HEK293 (cell line): Measurements from ENCODE around the gene GAP43.

ENCODE experiments used
- CTCF ChIA-PET: fragments of 350-600 bp; formaldehyde crosslinking; extraction: SDS; loops from one replicate; lab custom pipeline; 2021; ENCODE audit warnings: antibody characterized with exemption; lab: Yijun Ruan, JAX
- POLR2A ChIA-PET: fragments of 300-600 bp; formaldehyde crosslinking; extraction: SDS; loops from one replicate; lab custom pipeline; 2020; ENCODE audit warnings: antibody characterized with exemption, inconsistent platforms; lab: Yijun Ruan, JAX
- H3K27ac ChIP-seq: fragments of 200-500 bp; sonication (Bioruptor generic); 2 replicates; pipeline ENCODE4 v1.5.1; 2014; ENCODE audit warnings: low read depth, low read length, control low read depth, inconsistent platforms; ENCODE audit errors: extremely low read depth
- H3K36me3 ChIP-seq, 2 experiments: fragments of 200-500 bp in 1 of 2; sonication (Bioruptor generic) in 1 of 2; 1 replicate in 1 of 2; 2 replicates in 1 of 2; pipeline ENCODE4 v1.5.1; 2014 to 2017; ENCODE audit warnings: inconsistent platforms in 2 of 2, low read length in 2 of 2; ENCODE audit not compliant: control insufficient read depth in 2 of 2, insufficient read depth in 1 of 2
- H3K4me1 ChIP-seq: fragments of 200-500 bp; sonication (Bioruptor generic); 2 replicates; pipeline ENCODE4 v1.5.1; 2014; ENCODE audit warnings: mild to moderate bottlenecking, low read length, inconsistent platforms; ENCODE audit not compliant: control insufficient read depth, insufficient read depth
- H3K4me3 ChIP-seq: 2 replicates; pipeline ENCODE4 v1.5.1; 2011; ENCODE audit warnings: low read depth, mild to moderate bottlenecking, control low read depth, low read length, moderate library complexity
- H3K9me3 ChIP-seq: fragments of 200-500 bp; sonication (Bioruptor generic); 2 replicates; pipeline ENCODE4 v1.5.1; 2014; ENCODE audit warnings: low read depth, low read length, inconsistent platforms; ENCODE audit not compliant: control insufficient read depth, insufficient read depth
- IKZF3 ChIP-seq: fragments of 450-650 bp; IDR thresholded peaks from 2 replicates; pipeline ENCODE4 v1.5.0; 2018; ENCODE audit warnings: missing biosample characterization, mild to moderate bottlenecking, missing genetic modification characterization, moderate library complexity
- KLF8 ChIP-seq: fragments of 450-650 bp; formaldehyde crosslinking; IDR thresholded peaks from 2 replicates; pipeline ENCODE4 v1.5.1; 2016; ENCODE audit warnings: missing biosample characterization, missing genetic modification characterization
- ZEB2 ChIP-seq: fragments of 450-650 bp; formaldehyde crosslinking; IDR thresholded peaks from 2 replicates; pipeline ENCODE4 v1.5.1; 2016; ENCODE audit warnings: missing biosample characterization, missing genetic modification characterization
- ZFP3 ChIP-seq: fragments of 450-650 bp; formaldehyde crosslinking; IDR thresholded peaks from 2 replicates; pipeline ENCODE4 v1.5.1; 2016; ENCODE audit warnings: low read depth, missing biosample characterization, missing genetic modification characterization
- ZNF114 ChIP-seq: fragments of 450-650 bp; formaldehyde crosslinking; IDR thresholded peaks from 2 replicates; pipeline ENCODE4 v1.5.0; 2017; ENCODE audit warnings: missing biosample characterization, missing genetic modification characterization
- ZNF133 ChIP-seq: fragments of 450-650 bp; formaldehyde crosslinking; IDR thresholded peaks from 2 replicates; pipeline ENCODE4 v1.5.1; 2016; ENCODE audit warnings: missing biosample characterization, missing genetic modification characterization
- ZNF350 ChIP-seq: fragments of 450-650 bp; formaldehyde crosslinking; IDR thresholded peaks from 2 replicates; pipeline ENCODE4 v1.5.0; 2017; ENCODE audit warnings: missing biosample characterization, mild to moderate bottlenecking, missing genetic modification characterization
- ZNF391 ChIP-seq: fragments of 450-650 bp; formaldehyde crosslinking; IDR thresholded peaks from 2 replicates; pipeline ENCODE4 v1.5.1; 2016; ENCODE audit warnings: low read depth, missing biosample characterization, missing genetic modification characterization, borderline replicate concordance
- ZNF394 ChIP-seq: fragments of 450-650 bp; formaldehyde crosslinking; IDR thresholded peaks from 2 replicates; pipeline ENCODE4 v1.5.1; 2016; ENCODE audit warnings: missing biosample characterization, missing genetic modification characterization, mild to moderate bottlenecking, moderate library complexity, borderline replicate concordance
- ZNF404 ChIP-seq: fragments of 450-650 bp; formaldehyde crosslinking; IDR thresholded peaks from 2 replicates; pipeline ENCODE4 v1.5.1; 2017; ENCODE audit warnings: missing biosample characterization, missing genetic modification characterization
- ZNF426 ChIP-seq: fragments of 450-650 bp; formaldehyde crosslinking; IDR thresholded peaks from 2 replicates; pipeline ENCODE4 v1.5.1; 2017; ENCODE audit warnings: missing biosample characterization, missing genetic modification characterization, mild to moderate bottlenecking, inconsistent platforms, moderate library complexity
- ZNF548 ChIP-seq: fragments of 450-650 bp; formaldehyde crosslinking; IDR thresholded peaks from 2 replicates; pipeline ENCODE4 v1.5.1; 2016; ENCODE audit warnings: missing biosample characterization, missing genetic modification characterization
- ZNF549 ChIP-seq: fragments of 450-650 bp; IDR thresholded peaks from 2 replicates; pipeline ENCODE4 v1.5.1; 2018; ENCODE audit warnings: missing biosample characterization, missing genetic modification characterization, mild to moderate bottlenecking, inconsistent platforms, moderate library complexity
- ZNF561 ChIP-seq: fragments of 450-650 bp; IDR thresholded peaks from 2 replicates; pipeline ENCODE4 v1.5.1; 2018; ENCODE audit warnings: missing biosample characterization, missing genetic modification characterization, borderline replicate concordance
- ZNF623 ChIP-seq: fragments of 450-650 bp; formaldehyde crosslinking; IDR thresholded peaks from 2 replicates; pipeline ENCODE4 v1.5.1; 2016; ENCODE audit warnings: missing biosample characterization, missing genetic modification characterization
- ZNF777 ChIP-seq: fragments of 450-650 bp; formaldehyde crosslinking; IDR thresholded peaks from 2 replicates; pipeline ENCODE4 v1.5.1; 2017; ENCODE audit warnings: missing biosample characterization, missing genetic modification characterization, borderline replicate concordance
- ZNF837 ChIP-seq: fragments of 450-650 bp; formaldehyde crosslinking; IDR thresholded peaks from 2 replicates; pipeline ENCODE4 v1.5.1; 2016; ENCODE audit warnings: missing biosample characterization, missing genetic modification characterization
- TF ChIP-seq, protein P1 (sequence below): fragments of 450-650 bp; formaldehyde crosslinking; IDR thresholded peaks from 2 replicates; pipeline ENCODE4 v1.5.1; 2016; ENCODE audit warnings: missing biosample characterization, missing genetic modification characterization, low read depth
- TF ChIP-seq, protein P2 (sequence below): fragments of 450-650 bp; formaldehyde crosslinking; IDR thresholded peaks from 2 replicates; pipeline ENCODE4 v1.5.1; 2016; ENCODE audit warnings: missing biosample characterization, missing genetic modification characterization, low read depth
- TF ChIP-seq, protein P3 (sequence below): fragments of 450-650 bp; formaldehyde crosslinking; IDR thresholded peaks from 2 replicates; pipeline ENCODE4 v1.5.1; 2016; ENCODE audit warnings: missing biosample characterization, missing genetic modification characterization

The GAP43 gene

GRCh38 chr3:115598216-115598615 lies 25.1 kb upstream of the GAP43 start:
- H3K27ac ChIP-seq = no peak overlapping the region
- CTCF ChIA-PET = no interaction called here
- H3K9me3 ChIP-seq = no peaks in the 10 kb centered on the region
- no peaks in the 10 kb centered on the region for H3K4me1 ChIP-seq
- no peaks in the 10 kb centered on the region for H3K36me3 ChIP-seq
- no peak overlapping the region for H3K4me3 ChIP-seq
- POLR2A ChIA-PET = no interaction called here
- TF ChIP-seq ZNF837 (tag by site-specific recombination) = no peak
- TF ChIP-seq, all 188 proteins: peak for 0

GRCh38 chr3:115602194-115602593 lies 21.1 kb upstream of the GAP43 start:
- CTCF ChIA-PET = no interaction called here
- H3K4me1 ChIP-seq = no peaks in the 10 kb centered on the region
- POLR2A ChIA-PET = no interaction called here

GRCh38 chr3:115611630-115612029 lies 11.7 kb upstream of the GAP43 start:
- Histone ChIP-seq H3K9me3 (no peaks in the 10 kb centered on the region), H3K36me3 (no peaks in the 10 kb centered on the region), H3K4me1 (no peaks in the 10 kb centered on the region), H3K4me3 (no peak overlapping the region), H3K27ac (no peak overlapping the region)
- POLR2A ChIA-PET = no interaction called here
- CTCF ChIA-PET = no interaction called here
- no peak for TF ChIP-seq ZNF394 (tag by site-specific recombination)

More at GRCh38 chr3:115602194-115602593, 21.1 kb upstream of the GAP43 start:
- H3K9me3 ChIP-seq = no peaks in the 10 kb centered on the region
- no peak overlapping the region for H3K27ac ChIP-seq
- H3K36me3 ChIP-seq = no peaks in the 10 kb centered on the region
- H3K4me3 ChIP-seq = no peak overlapping the region
- no peak for TF ChIP-seq ZNF404
- TF ChIP-seq, protein P1, sequence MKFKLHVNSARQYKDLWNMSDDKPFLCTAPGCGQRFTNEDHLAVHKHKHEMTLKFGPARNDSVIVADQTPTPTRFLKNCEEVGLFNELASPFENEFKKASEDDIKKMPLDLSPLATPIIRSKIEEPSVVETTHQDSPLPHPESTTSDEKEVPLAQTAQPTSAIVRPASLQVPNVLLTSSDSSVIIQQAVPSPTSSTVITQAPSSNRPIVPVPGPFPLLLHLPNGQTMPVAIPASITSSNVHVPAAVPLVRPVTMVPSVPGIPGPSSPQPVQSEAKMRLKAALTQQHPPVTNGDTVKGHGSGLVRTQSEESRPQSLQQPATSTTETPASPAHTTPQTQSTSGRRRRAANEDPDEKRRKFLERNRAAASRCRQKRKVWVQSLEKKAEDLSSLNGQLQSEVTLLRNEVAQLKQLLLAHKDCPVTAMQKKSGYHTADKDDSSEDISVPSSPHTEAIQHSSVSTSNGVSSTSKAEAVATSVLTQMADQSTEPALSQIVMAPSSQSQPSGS = no peak

- H3K36me3 ChIP-seq = no peaks in the 10 kb centered on the region
- no peak overlapping the region for H3K27ac ChIP-seq
- no peaks in the 10 kb centered on the region for H3K4me1 ChIP-seq
- no peak overlapping the region for H3K4me3 ChIP-seq
- H3K9me3 ChIP-seq = no peaks in the 10 kb centered on the region
- ChIA-PET POLR2A (no interaction called here), CTCF (interaction anchor here (0.6 to 0.7 kb wide), 2 partner anchors 27 to 65 kb away, joined by 3 read pairs; no protein-coding TSS in a partner anchor)
- no peak for TF ChIP-seq ZEB2
- TF ChIP-seq, protein P2, sequence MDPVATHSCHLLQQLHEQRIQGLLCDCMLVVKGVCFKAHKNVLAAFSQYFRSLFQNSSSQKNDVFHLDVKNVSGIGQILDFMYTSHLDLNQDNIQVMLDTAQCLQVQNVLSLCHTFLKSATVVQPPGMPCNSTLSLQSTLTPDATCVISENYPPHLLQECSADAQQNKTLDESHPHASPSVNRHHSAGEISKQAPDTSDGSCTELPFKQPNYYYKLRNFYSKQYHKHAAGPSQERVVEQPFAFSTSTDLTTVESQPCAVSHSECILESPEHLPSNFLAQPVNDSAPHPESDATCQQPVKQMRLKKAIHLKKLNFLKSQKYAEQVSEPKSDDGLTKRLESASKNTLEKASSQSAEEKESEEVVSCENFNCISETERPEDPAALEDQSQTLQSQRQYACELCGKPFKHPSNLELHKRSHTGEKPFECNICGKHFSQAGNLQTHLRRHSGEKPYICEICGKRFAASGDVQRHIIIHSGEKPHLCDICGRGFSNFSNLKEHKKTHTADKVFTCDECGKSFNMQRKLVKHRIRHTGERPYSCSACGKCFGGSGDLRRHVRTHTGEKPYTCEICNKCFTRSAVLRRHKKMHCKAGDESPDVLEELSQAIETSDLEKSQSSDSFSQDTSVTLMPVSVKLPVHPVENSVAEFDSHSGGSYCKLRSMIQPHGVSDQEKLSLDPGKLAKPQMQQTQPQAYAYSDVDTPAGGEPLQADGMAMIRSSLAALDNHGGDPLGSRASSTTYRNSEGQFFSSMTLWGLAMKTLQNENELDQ (tag by site-specific recombination) = no peak
- no peak for TF ChIP-seq KLF8 (tag by site-specific recombination)
- no peak for TF ChIP-seq ZFP3 (tag by site-specific recombination)
- TF ChIP-seq, protein P3, sequence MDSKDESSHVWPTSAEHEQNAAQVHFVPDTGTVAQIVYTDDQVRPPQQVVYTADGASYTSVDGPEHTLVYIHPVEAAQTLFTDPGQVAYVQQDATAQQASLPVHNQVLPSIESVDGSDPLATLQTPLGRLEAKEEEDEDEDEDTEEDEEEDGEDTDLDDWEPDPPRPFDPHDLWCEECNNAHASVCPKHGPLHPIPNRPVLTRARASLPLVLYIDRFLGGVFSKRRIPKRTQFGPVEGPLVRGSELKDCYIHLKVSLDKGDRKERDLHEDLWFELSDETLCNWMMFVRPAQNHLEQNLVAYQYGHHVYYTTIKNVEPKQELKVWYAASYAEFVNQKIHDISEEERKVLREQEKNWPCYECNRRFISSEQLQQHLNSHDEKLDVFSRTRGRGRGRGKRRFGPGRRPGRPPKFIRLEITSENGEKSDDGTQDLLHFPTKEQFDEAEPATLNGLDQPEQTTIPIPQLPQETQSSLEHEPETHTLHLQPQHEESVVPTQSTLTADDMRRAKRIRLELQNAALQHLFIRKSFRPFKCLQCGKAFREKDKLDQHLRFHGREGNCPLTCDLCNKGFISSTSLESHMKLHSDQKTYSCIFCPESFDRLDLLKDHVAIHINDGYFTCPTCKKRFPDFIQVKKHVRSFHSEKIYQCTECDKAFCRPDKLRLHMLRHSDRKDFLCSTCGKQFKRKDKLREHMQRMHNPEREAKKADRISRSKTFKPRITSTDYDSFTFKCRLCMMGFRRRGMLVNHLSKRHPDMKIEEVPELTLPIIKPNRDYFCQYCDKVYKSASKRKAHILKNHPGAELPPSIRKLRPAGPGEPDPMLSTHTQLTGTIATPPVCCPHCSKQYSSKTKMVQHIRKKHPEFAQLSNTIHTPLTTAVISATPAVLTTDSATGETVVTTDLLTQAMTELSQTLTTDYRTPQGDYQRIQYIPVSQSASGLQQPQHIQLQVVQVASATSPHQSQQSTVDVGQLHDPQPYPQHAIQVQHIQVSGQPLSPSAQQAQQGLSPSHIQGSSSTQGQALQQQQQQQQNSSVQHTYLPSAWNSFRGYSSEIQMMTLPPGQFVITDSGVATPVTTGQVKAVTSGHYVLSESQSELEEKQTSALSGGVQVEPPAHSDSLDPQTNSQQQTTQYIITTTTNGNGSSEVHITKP (tag by site-specific recombination) = no peak
- no peak for TF ChIP-seq ZNF133 (tag by site-specific recombination)
- no peak for TF ChIP-seq ZNF561
- TF ChIP-seq ZNF623 = no peak
- no peak for TF ChIP-seq IKZF3 (tag by site-specific recombination)
- TF ChIP-seq ZNF350 (tag by site-specific recombination) = no peak
- no peak for TF ChIP-seq ZNF549 (tag by site-specific recombination)
- no peak for TF ChIP-seq ZNF777 (tag by site-specific recombination)
- no peak for TF ChIP-seq ZNF114 (tag by site-specific recombination)
- no peak for TF ChIP-seq ZNF548 (tag by site-specific recombination)
- TF ChIP-seq ZNF391 = no peak
- TF ChIP-seq ZNF426 (tag by site-specific recombination) = no peak
These were observed 8.1 kb upstream of the GAP43 start for GRCh38 chr3:115615001-115615814.
